GM19463 (cell line): ENCODE data around the gene MCEE.
"Not testable (repeated sequence)": the region's sequence is repeated elsewhere in the genome, so short reads cannot be mapped to it uniquely, and the experiment has no call there.

ENCODE experiments used
- ATAC-seq: cut with Tn5 transposase; IDR thresholded peaks from one replicate; pipeline ENCODE4 v1.9.1; 2021; ENCODE audit warnings: mild to moderate bottlenecking, moderate library complexity; ENCODE audit not compliant: unreplicated experiment

Gene MCEE

GRCh38 chr2:71130152-71130904 is at the start of gene MCEE, which contains the start of gene MPHOSPH10:
Gene MCEE, minus strand, starts transcription at chr2:71130229. Its CDS starts 10 bp downstream, at chr2:71130219.
Gene MPHOSPH10, plus strand, starts transcription at chr2:71130634. Its CDS starts 32 bp downstream, at chr2:71130666.
- peak; percentile 90 for ATAC-seq

- not testable (repeated sequence) for ATAC-seq
Measured at GRCh38 chr2:71178836-71179235, 48.8 kb upstream of the MCEE start.

- ATAC-seq, result no peak
Measured at GRCh38 chr2:71174207-71174606, 44.2 kb upstream of the MCEE start.

- no peak for ATAC-seq
Measured at GRCh38 chr2:71173096-71173495, 43.1 kb upstream of the MCEE start.

- no peak for ATAC-seq
Measured at GRCh38 chr2:71166812-71167211, 36.8 kb upstream of the MCEE start.

- ATAC-seq, result no peak
Measured at GRCh38 chr2:71157124-71157793, 27.2 kb upstream of the MCEE start.

- no peak for ATAC-seq
Measured at GRCh38 chr2:71156573-71156972, 26.5 kb upstream of the MCEE start.

GRCh38 chr2:71155846-71156245 is 25.8 kb upstream of the MCEE start:
- ATAC-seq, result no peak

GRCh38 chr2:71154798-71155197 is 24.8 kb upstream of the MCEE start:
- ATAC-seq, result peak; percentile 72

- no peak for ATAC-seq
Measured at GRCh38 chr2:71154279-71154678, 24.2 kb upstream of the MCEE start.

- no peak for ATAC-seq
Measured at GRCh38 chr2:71153585-71154224, 23.7 kb upstream of the MCEE start.

GRCh38 chr2:71151620-71152019 is 21.6 kb upstream of the MCEE start:
- no peak for ATAC-seq

- no peak for ATAC-seq
Measured at GRCh38 chr2:71150082-71150816, 20.2 kb upstream of the MCEE start.

GRCh38 chr2:71148506-71149063 is 18.6 kb upstream of the MCEE start:
- no peak for ATAC-seq

GRCh38 chr2:71143782-71144181 is 13.8 kb upstream of the MCEE start:
- no peak for ATAC-seq

- ATAC-seq, result no peak
Measured at GRCh38 chr2:71136174-71136573, 6.1 kb upstream of the MCEE start.

- no peak for ATAC-seq
Measured at GRCh38 chr2:71133603-71134002, 3.6 kb upstream of the MCEE start.

GRCh38 chr2:71131387-71132166 is 1.5 kb upstream of the MCEE start:
- ATAC-seq, result not testable (repeated sequence)

- no peak for ATAC-seq
Measured at GRCh38 chr2:71130905-71131244, 846 bp upstream of the MCEE start.

GRCh38 chr2:71129902-71130151 is 202 bp downstream of the MCEE start:
- ATAC-seq, result peak; percentile 40
